Kidney (tissue), 14 donors: ENCODE results near the gene SLC22A15. TPM values are rescaled to one million over a fixed set of nuclear protein-coding genes. Genes with fewer than 3 reads are reported as not detected.

ENCODE experiments used
- DNase-seq, 5 donors: peaks; one replicate each; pipeline ENCODE4 v3.0.0-alpha.2; 2013 to 2020
- FAIRE-seq: peaks from 2 replicates; lab custom pipeline; 2012; peaks lifted over from hg19 to GRCh38; lab: Jason Lieb, UNC
- H3K27ac ChIP-seq, 2 donors: one replicate each; pipeline ENCODE4 v1.7.0; 2013; ENCODE audit warnings: low read depth in 2 of 2, low read length in 2 of 2, inconsistent platforms in 1 of 2
- H3K27me3 ChIP-seq: one replicate; pipeline ENCODE4 v1.7.1; 2013; ENCODE audit warnings: low read length, inconsistent platforms; ENCODE audit not compliant: control insufficient read depth, insufficient read depth
- H3K36me3 ChIP-seq, 3 donors: one replicate each; pipeline versions ENCODE4 v1.7.0 to v1.7.1; 2013; ENCODE audit warnings: low read length in 3 of 3, control low read depth in 1 of 3, inconsistent platforms in 1 of 3; ENCODE audit not compliant: insufficient read depth in 3 of 3, control insufficient read depth in 2 of 3
- H3K4me1 ChIP-seq, 3 donors: one replicate each; pipeline versions ENCODE4 v1.7.0 to v1.7.1; 2013; ENCODE audit warnings: low read length in 3 of 3, inconsistent platforms in 1 of 3, low read depth in 1 of 3; ENCODE audit not compliant: control insufficient read depth in 2 of 3, insufficient read depth in 2 of 3
- H3K4me3 ChIP-seq, 3 donors: one replicate each; pipeline versions ENCODE4 v1.7.0 to v1.8.1; 2013; ENCODE audit warnings: low read length in 3 of 3, control low read depth in 1 of 3, inconsistent platforms in 1 of 3
- H3K9ac ChIP-seq, 3 donors: one replicate each; pipeline versions ENCODE4 v1.7.0 to v1.7.1; 2013; ENCODE audit warnings: low read length in 3 of 3, control low read depth in 1 of 3, inconsistent platforms in 1 of 3
- H3K9me3 ChIP-seq, 3 donors: one replicate each; pipeline versions ENCODE4 v1.7.0 to v1.7.1; 2013; ENCODE audit warnings: low read length in 3 of 3, control low read depth in 1 of 3, inconsistent platforms in 1 of 3; ENCODE audit not compliant: control insufficient read depth in 2 of 3, insufficient read depth in 1 of 3
- intact Hi-C: fragments of 100-400 bp; cut with DNase I; formaldehyde crosslinking; loops from one replicate; pipeline ENCODE4 v1.11.1; 2022
- polyA plus RNA-seq: library from polyadenylated mRNA; stranded (reverse); fragments of 350-450 nt; fragmentation: Illumina TruSeq; extraction: RNeasy Lipid Tissue Mini Kit (QIAGEN cat#74804); gene quantifications from one replicate; pipeline ENCODE4 v1.2.3, GENCODE V29; 2014; ENCODE audit warnings: low read depth, low replicate concordance; ENCODE audit not compliant: insufficient read depth
- total RNA-seq: library from RNA; stranded (reverse); fragmentation: NEBNext Ultra II Directional; extraction: Animal tissue kit (Norgen Biotek cat#: 25700); gene quantifications from one replicate; pipeline ENCODE4 v1.2.1, GENCODE V29; 2021
- TF ChIP-seq, protein P1 (sequence below): IDR thresholded peaks from 3 replicates; pipeline ENCODE4 v1.5.1; 2012; ENCODE audit warnings: mild to moderate bottlenecking, moderate library complexity, borderline replicate concordance; ENCODE audit not compliant: insufficient read depth; ENCODE audit errors: extremely low read depth
- donor health status: control.
- donor health status: control.
- donor health status: control.
- donor health status: control.
- donor health status: control.
- donor health status: DM: yes; HTN: yes; CAD: no.
- donor health status: Normal renal cell carcinoma (clear cell type).

SLC22A15 gene
- total and polyA plus RNA-seq, 2 donors from 2014 or later: 3.5 to 9.8 TPM

DNA sequence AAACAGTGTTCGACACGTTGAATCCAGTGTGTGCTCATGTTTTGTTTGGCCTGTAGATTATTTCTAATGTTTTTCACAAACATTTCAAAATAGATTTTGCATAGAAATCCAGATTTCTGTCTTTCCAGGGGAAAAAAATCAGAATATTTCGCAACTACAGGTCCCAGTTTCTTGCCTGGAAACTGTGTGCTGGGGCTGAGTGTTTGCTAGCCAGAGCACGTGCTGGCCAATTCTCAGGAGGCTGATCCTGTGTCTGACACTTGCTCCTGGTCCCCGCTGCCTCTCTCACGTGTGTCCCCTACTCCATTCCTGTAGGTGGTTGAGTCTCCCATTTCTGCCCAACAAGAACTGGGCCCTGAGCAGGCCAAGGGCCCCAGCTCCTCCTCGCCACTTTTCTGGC is 137.3 kb downstream of the SLC22A15 start:
- Histone ChIP-seq H3K27ac (no peak overlapping the region), H3K27me3 (no peaks in the 10 kb centered on the region), H3K36me3 (no peaks in the 10 kb centered on the region), H3K9me3 (no peaks in the 10 kb centered on the region), H3K9ac (no peak overlapping the region), H3K4me1 (peaks cover 3 to 17% (median 6%) of the 10 kb centered on the region in 3 donors), H3K4me3 (no peak overlapping the region)
- TF ChIP-seq, protein P1, sequence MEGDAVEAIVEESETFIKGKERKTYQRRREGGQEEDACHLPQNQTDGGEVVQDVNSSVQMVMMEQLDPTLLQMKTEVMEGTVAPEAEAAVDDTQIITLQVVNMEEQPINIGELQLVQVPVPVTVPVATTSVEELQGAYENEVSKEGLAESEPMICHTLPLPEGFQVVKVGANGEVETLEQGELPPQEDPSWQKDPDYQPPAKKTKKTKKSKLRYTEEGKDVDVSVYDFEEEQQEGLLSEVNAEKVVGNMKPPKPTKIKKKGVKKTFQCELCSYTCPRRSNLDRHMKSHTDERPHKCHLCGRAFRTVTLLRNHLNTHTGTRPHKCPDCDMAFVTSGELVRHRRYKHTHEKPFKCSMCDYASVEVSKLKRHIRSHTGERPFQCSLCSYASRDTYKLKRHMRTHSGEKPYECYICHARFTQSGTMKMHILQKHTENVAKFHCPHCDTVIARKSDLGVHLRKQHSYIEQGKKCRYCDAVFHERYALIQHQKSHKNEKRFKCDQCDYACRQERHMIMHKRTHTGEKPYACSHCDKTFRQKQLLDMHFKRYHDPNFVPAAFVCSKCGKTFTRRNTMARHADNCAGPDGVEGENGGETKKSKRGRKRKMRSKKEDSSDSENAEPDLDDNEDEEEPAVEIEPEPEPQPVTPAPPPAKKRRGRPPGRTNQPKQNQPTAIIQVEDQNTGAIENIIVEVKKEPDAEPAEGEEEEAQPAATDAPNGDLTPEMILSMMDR: no peak
- FAIRE-seq: no peak
- intact Hi-C loops: no loop called here
- DNase-seq: no peak

DNA sequence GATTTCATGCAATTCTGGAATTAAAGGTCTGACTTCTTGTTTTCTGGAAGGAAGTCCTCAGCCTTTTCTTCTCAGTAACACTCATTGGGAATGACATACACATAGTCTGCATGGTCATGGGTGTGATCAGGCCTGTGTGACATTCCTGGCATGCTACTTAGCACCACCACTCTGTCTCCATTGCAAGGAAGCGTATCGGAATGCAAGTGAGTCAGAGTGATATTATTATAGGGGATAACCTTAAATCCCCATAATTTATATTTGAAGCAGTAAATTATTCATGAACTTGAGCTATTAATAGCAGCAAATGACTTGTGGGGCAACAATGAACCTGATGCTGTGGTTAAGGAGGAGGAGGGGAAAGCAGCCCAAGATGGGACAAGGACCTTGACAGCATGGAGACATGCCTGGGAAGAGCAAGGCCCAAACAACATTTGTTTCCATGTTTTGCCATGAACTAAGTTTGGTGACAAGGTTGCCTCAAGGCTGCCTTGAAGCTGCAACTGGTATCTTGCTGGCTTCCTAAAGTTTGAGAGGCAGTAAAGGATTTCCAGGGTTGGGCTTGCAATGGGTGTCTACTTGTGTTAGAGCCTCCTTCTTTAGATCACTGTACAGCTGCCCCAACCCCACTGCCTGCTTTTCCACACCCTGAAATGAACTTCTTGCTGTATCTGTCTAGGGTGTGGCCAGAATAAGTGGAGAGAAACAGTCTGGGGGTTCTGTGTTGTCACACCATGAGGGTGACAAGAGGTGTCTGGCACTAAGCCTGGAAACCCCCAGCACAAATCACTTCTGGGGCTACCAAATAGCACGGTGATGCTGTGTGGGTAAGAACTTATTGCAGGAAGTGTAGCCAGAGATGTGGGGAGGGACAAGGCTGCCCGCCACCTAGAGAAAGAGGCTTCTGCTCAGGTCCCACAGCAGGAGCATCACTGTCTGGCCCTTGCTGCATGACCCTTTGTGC is 139.4 kb downstream of the SLC22A15 start:
- H3K27ac ChIP-seq: peak overlapping the region in 1 of 2 donors; percentile 2
- no peak overlapping the region for H3K9ac ChIP-seq
- no peaks in the 10 kb centered on the region for H3K36me3 ChIP-seq
- intact Hi-C loops: no loop called here
- TF ChIP-seq, protein P1: no peak
- FAIRE-seq: no peak
- DNase-seq: peak in 1 of 5 donors; percentile 20
- H3K9me3 ChIP-seq: no peaks in the 10 kb centered on the region
- H3K27me3 ChIP-seq: no peaks in the 10 kb centered on the region
- H3K4me3 ChIP-seq: no peak overlapping the region
- H3K4me1 ChIP-seq: peaks cover 3 to 14% (median 6%) of the 10 kb centered on the region in 3 donors

DNA sequence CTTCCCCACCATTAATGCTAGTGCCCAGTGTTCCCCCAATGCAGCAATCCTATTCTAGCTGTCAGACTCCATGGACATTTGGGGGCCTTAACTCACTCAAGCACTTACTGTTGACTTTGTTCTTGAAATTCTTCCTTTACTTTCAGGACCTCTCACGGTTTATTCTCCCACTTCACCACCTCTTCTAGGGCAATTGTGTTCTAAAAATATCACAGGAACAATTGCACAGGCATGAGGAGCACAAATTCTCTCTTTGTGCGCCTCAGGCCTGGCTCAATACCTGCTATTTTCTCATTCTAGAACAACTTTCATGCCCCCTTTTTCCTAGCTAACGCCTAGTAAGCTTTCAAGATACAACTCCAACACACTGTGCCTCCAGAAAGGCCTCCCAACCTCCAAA is 142.2 kb downstream of the SLC22A15 start:
- peaks cover 0 to 12% (median 8%) of the 10 kb centered on the region in 3 donors for H3K4me1 ChIP-seq
- FAIRE-seq (no peak), DNase-seq (no peak)
- H3K4me3 ChIP-seq: no peak overlapping the region
- H3K27ac ChIP-seq: no peak overlapping the region
- intact Hi-C loops: no loop called here
- no peaks in the 10 kb centered on the region for H3K9me3 ChIP-seq
- no peaks in the 10 kb centered on the region for H3K27me3 ChIP-seq
- H3K9ac ChIP-seq: no peak overlapping the region
- no peaks in the 10 kb centered on the region for H3K36me3 ChIP-seq
- TF ChIP-seq, protein P1: no peak

Other genes starting within 250 kb of the SLC22A15 start
- gene CASQ2, start 207.8 kb upstream of the SLC22A15 start, total RNA-seq: 2.3 TPM
- gene CASQ2, start 207.8 kb upstream of the SLC22A15 start, polyA plus RNA-seq: 2.6 TPM
- not detected for gene NHLH2, start 135.4 kb upstream of the SLC22A15 start, total RNA-seq
- gene NHLH2, start 135.4 kb upstream of the SLC22A15 start, polyA plus RNA-seq: not detected
- gene MAB21L3, start 134.9 kb downstream of the SLC22A15 start, total RNA-seq: 2.9 TPM
- 0.24 TPM for gene MAB21L3, start 134.9 kb downstream of the SLC22A15 start, polyA plus RNA-seq